ENCODE measurements around the gene INHA.

DNA sequence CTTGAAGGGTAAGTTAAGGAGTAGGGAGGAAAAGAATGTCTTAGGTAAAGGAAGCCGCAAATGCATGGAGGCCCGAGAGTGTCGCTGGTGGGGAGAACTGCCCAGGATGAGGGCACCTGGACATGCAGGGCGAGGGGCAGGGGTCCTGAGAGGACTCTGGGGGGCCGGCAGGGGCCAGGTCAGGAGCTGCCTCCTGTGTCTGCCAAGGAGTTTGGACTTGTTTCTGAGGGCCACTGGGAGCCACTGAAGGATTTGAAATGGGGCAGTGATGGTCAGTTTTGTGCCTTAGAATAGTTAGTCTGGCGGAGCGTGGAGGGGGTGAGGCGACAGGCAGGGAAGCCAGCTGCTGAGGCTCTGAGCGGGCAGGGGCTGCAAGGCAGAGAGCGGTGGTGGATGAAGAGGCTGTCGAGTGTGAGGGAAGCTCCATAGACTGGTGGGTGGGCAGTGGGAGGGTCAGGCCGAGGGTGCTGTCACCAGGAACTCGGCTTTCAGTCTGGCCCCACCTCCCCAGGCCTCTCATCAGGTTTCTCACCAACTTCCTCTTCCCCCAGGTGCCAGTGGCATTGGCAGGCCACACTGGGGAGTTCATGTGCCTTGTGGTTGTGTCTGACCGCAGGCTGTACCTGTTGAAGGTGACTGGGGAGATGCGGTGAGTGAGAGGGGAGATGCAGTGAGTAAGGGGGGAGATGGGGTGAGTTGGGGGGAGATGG, 40.6 kb downstream of the INHA start:
- TF ChIP-seq YY1 (IDR thresholded peaks at IDR 0.05; ENCODE audit: extremely low read depth, insufficient replicate concordance, low read depth, low read length): no peak
- TF ChIP-seq EZH2phosphoT487 (IDR thresholded peaks at IDR 0.05; ENCODE audit: borderline replicate concordance): no peak
- TF ChIP-seq, protein P1, sequence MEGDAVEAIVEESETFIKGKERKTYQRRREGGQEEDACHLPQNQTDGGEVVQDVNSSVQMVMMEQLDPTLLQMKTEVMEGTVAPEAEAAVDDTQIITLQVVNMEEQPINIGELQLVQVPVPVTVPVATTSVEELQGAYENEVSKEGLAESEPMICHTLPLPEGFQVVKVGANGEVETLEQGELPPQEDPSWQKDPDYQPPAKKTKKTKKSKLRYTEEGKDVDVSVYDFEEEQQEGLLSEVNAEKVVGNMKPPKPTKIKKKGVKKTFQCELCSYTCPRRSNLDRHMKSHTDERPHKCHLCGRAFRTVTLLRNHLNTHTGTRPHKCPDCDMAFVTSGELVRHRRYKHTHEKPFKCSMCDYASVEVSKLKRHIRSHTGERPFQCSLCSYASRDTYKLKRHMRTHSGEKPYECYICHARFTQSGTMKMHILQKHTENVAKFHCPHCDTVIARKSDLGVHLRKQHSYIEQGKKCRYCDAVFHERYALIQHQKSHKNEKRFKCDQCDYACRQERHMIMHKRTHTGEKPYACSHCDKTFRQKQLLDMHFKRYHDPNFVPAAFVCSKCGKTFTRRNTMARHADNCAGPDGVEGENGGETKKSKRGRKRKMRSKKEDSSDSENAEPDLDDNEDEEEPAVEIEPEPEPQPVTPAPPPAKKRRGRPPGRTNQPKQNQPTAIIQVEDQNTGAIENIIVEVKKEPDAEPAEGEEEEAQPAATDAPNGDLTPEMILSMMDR (IDR thresholded peaks at IDR 0.05 in 2 of 3, conservative IDR thresholded peaks at IDR 0.05 in 1 of 3; ENCODE audit: borderline replicate concordance in 1 of 3, insufficient read depth in 1 of 3, low read depth in 2 of 3, low read length in 2 of 3): no peak
- TF ChIP-seq EZH2 (IDR thresholded peaks at IDR 0.05): no peak
- TF ChIP-seq SRF (IDR thresholded peaks at IDR 0.05; ENCODE audit: low read depth): no peak
- no peak for TF ChIP-seq TCF7L2 (IDR thresholded peaks at IDR 0.05; ENCODE audit: borderline replicate concordance, extremely low read depth, insufficient read depth, insufficient read length)
- TF ChIP-seq SP1 (IDR thresholded peaks at IDR 0.05; ENCODE audit: low read depth): no peak
- TF ChIP-seq, protein P2, sequence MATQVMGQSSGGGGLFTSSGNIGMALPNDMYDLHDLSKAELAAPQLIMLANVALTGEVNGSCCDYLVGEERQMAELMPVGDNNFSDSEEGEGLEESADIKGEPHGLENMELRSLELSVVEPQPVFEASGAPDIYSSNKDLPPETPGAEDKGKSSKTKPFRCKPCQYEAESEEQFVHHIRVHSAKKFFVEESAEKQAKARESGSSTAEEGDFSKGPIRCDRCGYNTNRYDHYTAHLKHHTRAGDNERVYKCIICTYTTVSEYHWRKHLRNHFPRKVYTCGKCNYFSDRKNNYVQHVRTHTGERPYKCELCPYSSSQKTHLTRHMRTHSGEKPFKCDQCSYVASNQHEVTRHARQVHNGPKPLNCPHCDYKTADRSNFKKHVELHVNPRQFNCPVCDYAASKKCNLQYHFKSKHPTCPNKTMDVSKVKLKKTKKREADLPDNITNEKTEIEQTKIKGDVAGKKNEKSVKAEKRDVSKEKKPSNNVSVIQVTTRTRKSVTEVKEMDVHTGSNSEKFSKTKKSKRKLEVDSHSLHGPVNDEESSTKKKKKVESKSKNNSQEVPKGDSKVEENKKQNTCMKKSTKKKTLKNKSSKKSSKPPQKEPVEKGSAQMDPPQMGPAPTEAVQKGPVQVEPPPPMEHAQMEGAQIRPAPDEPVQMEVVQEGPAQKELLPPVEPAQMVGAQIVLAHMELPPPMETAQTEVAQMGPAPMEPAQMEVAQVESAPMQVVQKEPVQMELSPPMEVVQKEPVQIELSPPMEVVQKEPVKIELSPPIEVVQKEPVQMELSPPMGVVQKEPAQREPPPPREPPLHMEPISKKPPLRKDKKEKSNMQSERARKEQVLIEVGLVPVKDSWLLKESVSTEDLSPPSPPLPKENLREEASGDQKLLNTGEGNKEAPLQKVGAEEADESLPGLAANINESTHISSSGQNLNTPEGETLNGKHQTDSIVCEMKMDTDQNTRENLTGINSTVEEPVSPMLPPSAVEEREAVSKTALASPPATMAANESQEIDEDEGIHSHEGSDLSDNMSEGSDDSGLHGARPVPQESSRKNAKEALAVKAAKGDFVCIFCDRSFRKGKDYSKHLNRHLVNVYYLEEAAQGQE (IDR thresholded peaks at IDR 0.05; ENCODE audit: low read depth): no peak
- no peak for TF ChIP-seq CBX3 (IDR thresholded peaks at IDR 0.05; ENCODE audit: low read depth)
- TF ChIP-seq POLR2A (IDR thresholded peaks at IDR 0.05; ENCODE audit: borderline replicate concordance, extremely low read depth, insufficient read depth, insufficient read length): no peak
- TF ChIP-seq FOSL1 (IDR thresholded peaks at IDR 0.05; ENCODE audit: low read depth): no peak

All from HCT116 (cell line).